Glutamatergic neuron (in vitro differentiated cells): ENCODE data around the gene HPCAL4. TPM values are rescaled to one million over a fixed set of nuclear protein-coding genes. Genes with fewer than 3 reads are reported as not detected.

Experiments
- DNase-seq: peaks from one replicate; pipeline ENCODE4 v3.0.0; 2022
- H3K27ac Mint-ChIP-seq: one replicate; pipeline ENCODE4 v1.8.0; 2020; ENCODE audit warnings: mild to moderate bottlenecking, mixed read lengths, inconsistent platforms; ENCODE audit not compliant: unreplicated experiment
- H3K27me3 Mint-ChIP-seq: one replicate; pipeline ENCODE4 v1.8.0; 2020; ENCODE audit warnings: mild to moderate bottlenecking, moderate library complexity, mixed read lengths, inconsistent platforms; ENCODE audit not compliant: unreplicated experiment
- H3K36me3 Mint-ChIP-seq: one replicate; pipeline ENCODE4 v1.8.0; 2020; ENCODE audit warnings: mild to moderate bottlenecking, mixed read lengths, inconsistent platforms; ENCODE audit not compliant: unreplicated experiment
- H3K4me1 Mint-ChIP-seq: one replicate; pipeline ENCODE4 v1.8.0; 2020; ENCODE audit warnings: mild to moderate bottlenecking, low read depth, mixed read lengths, inconsistent platforms; ENCODE audit not compliant: unreplicated experiment
- H3K4me3 Mint-ChIP-seq: one replicate; pipeline ENCODE4 v1.8.0; 2020; ENCODE audit warnings: mild to moderate bottlenecking, mixed read lengths, inconsistent platforms; ENCODE audit not compliant: unreplicated experiment
- H3K9me3 Mint-ChIP-seq: one replicate; pipeline ENCODE4 v1.8.0; 2020; ENCODE audit warnings: mild to moderate bottlenecking, moderate library complexity, mixed read lengths, inconsistent platforms; ENCODE audit not compliant: unreplicated experiment
- CTCF ChIP-seq: fragments of 200-600 bp; sonication (generic); IDR thresholded peaks from one replicate; pipeline ENCODE4 v1.5.0; 2021; ENCODE audit not compliant: partially characterized antibody, unreplicated experiment
- total RNA-seq: library from RNA; stranded (reverse); fragmentation: NEBNext Ultra II Directional; extraction: Animal tissue kit (Norgen Biotek cat#: 25700); gene quantifications from one replicate; pipeline ENCODE4 v1.2.1, GENCODE V29; 2021; ENCODE audit not compliant: unreplicated experiment

HPCAL4 gene
- total RNA-seq, 1 donor from 2014 or later = not detected

GRCh38 chr1:39727221-39727931 is 36.1 kb upstream of the HPCAL4 start:
- H3K9me3 Mint-ChIP-seq = no peaks in the 10 kb centered on the region
- no peak for DNase-seq
- no peaks in the 10 kb centered on the region for H3K36me3 Mint-ChIP-seq
- no peaks in the 10 kb centered on the region for H3K4me1 Mint-ChIP-seq
- no peak for TF ChIP-seq CTCF
- no peak overlapping the region for H3K4me3 Mint-ChIP-seq
- H3K27ac Mint-ChIP-seq = no peak overlapping the region
- H3K27me3 Mint-ChIP-seq = peaks cover 30% of the 10 kb centered on the region

- peaks cover 30% of the 10 kb centered on the region for H3K27me3 Mint-ChIP-seq
- H3K27ac Mint-ChIP-seq = no peak overlapping the region
- H3K4me3 Mint-ChIP-seq = no peak overlapping the region
- no peak for DNase-seq
- TF ChIP-seq CTCF = no peak
- H3K9me3 Mint-ChIP-seq = no peaks in the 10 kb centered on the region
- H3K4me1 Mint-ChIP-seq = no peaks in the 10 kb centered on the region
- H3K36me3 Mint-ChIP-seq = no peaks in the 10 kb centered on the region
These were observed 35.4 kb upstream of the HPCAL4 start for GRCh38 chr1:39726600-39726999.

- H3K27ac Mint-ChIP-seq = no peak overlapping the region
These were observed 31.3 kb upstream of the HPCAL4 start for GRCh38 chr1:39722495-39722894.

GRCh38 chr1:39721664-39722063 is 30.4 kb upstream of the HPCAL4 start:
- no peaks in the 10 kb centered on the region for H3K9me3 Mint-ChIP-seq

More at GRCh38 chr1:39722495-39722894, 31.3 kb upstream of the HPCAL4 start:
- no peak for DNase-seq
- TF ChIP-seq CTCF = no peak
- Mint-ChIP-seq H3K4me1 (no peaks in the 10 kb centered on the region), H3K4me3 (no peak overlapping the region), H3K9me3 (no peaks in the 10 kb centered on the region), H3K27me3 (peaks cover 23% of the 10 kb centered on the region), H3K36me3 (no peaks in the 10 kb centered on the region)

More at GRCh38 chr1:39721664-39722063, 30.4 kb upstream of the HPCAL4 start:
- no peak overlapping the region for H3K27ac Mint-ChIP-seq
- DNase-seq = no peak
- no peaks in the 10 kb centered on the region for H3K36me3 Mint-ChIP-seq
- no peak overlapping the region for H3K4me3 Mint-ChIP-seq
- H3K4me1 Mint-ChIP-seq = no peaks in the 10 kb centered on the region
- peaks cover 17% of the 10 kb centered on the region for H3K27me3 Mint-ChIP-seq
- TF ChIP-seq CTCF = no peak
